GM12892 (cell line): Measurements from ENCODE around the gene ST6GALNAC2.
"Not testable (repeated sequence)": the region's sequence is repeated elsewhere in the genome, so short reads cannot be mapped to it uniquely, and the experiment has no call there.

Experiments
- DNase-seq: peaks from one replicate; pipeline ENCODE4 v3.0.0; 2011; ENCODE audit not compliant: insufficient read length
- FAIRE-seq: peaks from 2 replicates; lab custom pipeline; 2011; peaks lifted over from hg19 to GRCh38; lab: Jason Lieb, UNC
- POLR2A ChIP-seq: IDR thresholded peaks from 2 replicates; pipeline ENCODE4 v1.6.1; 2011; ENCODE audit warnings: low read depth, low read length, control low read depth
- POLR2AphosphoS5 ChIP-seq: IDR thresholded peaks from 2 replicates; pipeline ENCODE4 v1.6.1; 2011; ENCODE audit warnings: low read depth, low read length, control low read depth
- TAF1 ChIP-seq: IDR thresholded peaks from 2 replicates; pipeline ENCODE4 v1.6.1; 2011; ENCODE audit warnings: low read depth, mild to moderate bottlenecking, control low read depth, low read length, borderline replicate concordance

ST6GALNAC2 gene

GRCh38 chr17:76534831-76535732 is 50.6 kb downstream of the ST6GALNAC2 start:
- FAIRE-seq (no peak), DNase-seq (no peak)
- TF ChIP-seq POLR2A (no peak), POLR2AphosphoS5 (no peak), TAF1 (no peak)

DNA sequence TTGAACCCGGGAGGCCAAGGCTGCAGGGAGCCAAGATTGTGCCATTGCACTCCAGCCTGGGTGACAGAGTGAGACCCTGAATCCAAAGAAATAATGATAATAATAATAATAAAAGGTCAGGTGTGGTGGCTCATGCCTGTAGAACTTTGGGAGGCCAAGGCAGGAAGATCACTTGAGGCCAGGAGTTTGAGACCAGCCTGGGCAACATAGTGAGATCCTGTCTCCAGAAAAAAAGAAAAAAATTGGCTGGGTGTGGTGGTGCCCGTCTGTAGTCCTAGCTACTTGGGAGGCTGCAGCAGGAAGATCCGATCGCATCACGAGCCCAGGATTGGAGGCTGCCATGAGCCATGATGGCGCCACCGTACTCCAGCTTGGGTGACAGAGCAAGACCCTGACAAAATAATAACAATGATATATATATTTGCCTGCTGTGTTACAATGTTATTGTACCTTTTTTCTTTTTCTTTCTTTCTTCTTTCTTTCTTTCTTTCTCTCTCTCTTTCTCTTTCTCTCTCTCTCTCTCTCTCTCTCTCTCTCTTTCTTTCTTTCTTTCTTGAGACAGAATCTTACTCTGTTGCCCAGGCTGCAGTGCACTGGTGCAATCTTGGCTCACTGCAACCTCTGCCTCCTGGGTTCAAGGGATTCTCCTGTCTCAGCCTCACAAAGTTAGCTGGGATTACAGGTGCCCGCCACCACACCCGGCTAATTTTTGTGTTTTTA is 51.9 kb downstream of the ST6GALNAC2 start:
- not testable (repeated sequence) for FAIRE-seq, DNase-seq

DNA sequence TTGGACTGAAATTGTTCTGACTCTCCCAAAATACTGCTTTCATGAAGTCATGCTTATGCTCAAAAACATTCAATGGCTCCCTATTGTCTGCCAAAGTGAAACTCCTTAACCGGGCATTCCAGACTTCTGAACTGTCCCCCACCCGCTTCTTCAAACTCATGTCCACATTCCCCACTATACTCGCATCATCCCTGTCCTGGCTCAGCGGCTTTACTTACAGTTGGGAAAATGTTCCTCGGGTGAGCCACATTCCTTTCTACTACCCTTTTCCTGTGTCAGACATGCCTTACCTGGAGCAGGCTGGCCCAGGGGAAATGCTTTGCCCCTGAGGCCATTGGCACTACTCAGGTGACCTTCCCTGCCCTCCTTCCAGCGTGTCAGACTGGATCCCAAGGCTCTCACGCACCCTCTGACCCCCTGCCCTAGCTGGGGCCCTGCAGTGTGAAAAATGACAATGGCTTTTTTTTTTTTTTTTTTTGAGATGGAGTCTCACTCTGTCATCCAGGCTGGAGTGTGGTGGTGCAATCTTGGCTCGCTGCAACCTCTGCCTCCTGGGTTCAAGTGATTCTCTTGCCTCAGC is 53.5 kb downstream of the ST6GALNAC2 start:
- TF ChIP-seq TAF1 (no peak), POLR2AphosphoS5 (no peak), POLR2A (no peak)
- FAIRE-seq, result no peak
- no peak for DNase-seq

GRCh38 chr17:76531486-76532038 is 54.1 kb downstream of the ST6GALNAC2 start:
- TF ChIP-seq POLR2AphosphoS5 (no peak), POLR2A (no peak), TAF1 (no peak)
- DNase-seq (no peak), FAIRE-seq (no peak)

- TF ChIP-seq TAF1, result no peak
- TF ChIP-seq POLR2AphosphoS5, result no peak
- TF ChIP-seq POLR2A, result no peak
- DNase-seq, result no peak
- no peak for FAIRE-seq
These were observed 54.7 kb downstream of the ST6GALNAC2 start for GRCh38 chr17:76530811-76531485.

DNA sequence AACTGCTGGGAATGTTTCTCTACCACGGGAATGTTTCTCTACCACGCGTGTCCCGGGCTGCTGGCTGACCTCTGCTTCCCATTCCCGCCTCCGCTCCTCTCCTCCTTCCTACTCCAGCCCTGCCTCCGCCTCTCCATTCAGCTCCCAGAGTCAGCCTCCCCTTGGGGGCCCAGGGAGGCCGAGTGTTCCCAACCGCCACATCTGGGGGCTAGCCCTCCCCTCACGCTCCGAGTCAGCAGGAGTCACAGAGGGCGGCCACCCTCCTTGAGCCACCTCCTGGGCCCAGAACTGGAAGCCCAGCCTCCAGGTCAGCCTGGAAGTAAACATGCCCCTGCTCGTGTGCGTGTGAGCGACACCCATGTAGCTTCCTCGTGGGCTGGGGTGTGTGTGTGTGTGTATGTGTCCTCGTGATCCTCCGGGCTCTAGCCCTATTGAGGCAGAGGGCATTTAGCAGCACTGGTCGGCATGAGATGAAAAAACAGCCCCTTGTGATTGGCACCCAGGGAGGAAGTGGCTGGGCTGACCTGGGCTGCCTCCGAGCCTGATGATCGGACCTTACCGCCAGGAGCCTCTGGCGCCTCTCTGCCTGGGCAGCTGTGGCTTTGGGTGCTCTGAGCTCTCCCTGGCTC is 55.5 kb downstream of the ST6GALNAC2 start:
- DNase-seq (peak; percentile 5), FAIRE-seq (no peak)
- no peak for TF ChIP-seq TAF1
- no peak for TF ChIP-seq POLR2AphosphoS5

DNA sequence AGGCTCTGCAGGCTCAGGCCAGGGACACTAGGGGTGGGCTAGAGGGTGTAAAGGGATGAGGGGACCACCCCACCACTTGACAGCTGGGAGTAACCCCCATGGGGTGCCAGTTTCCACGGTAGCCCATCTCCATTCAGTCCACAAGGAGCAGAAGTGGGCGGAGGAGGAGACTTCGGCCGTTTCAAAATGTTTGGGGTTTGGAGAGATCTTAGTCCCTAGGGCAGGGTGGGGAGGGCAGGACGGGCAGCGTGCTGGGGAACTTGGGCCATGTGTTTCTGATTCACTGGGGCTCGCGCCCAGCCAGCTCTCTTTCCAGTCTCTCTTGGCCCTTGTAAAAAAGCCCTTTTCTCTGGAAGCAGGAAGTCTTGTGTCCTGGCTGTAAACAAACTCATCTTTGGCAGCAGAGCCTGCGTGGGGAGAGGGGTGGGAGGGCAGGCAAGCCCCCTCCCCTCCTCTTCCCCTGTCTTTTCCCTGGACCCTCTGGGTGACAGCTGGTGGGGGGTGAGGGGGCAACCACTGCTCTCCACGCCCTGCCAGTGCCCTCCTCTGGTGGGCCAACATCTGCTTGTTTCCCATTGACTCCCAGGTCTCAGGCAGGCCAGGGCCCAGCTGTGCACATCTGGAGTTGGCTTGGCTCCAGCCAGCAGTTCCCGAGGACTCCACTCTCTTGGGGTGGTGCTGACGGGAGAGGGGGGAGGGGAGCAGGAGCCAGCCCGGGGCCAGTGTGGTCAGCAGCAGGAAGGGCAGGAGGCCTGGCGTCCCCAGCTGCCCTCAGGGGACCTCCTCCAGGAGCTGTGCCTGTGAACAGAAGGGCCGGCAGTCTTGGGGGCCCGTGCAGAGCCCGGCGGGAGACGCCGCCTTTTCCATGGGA is 56.2 kb downstream of the ST6GALNAC2 start:
- no peak for FAIRE-seq
- TF ChIP-seq TAF1, result no peak
- no peak for TF ChIP-seq POLR2A
- TF ChIP-seq POLR2AphosphoS5, result no peak
- DNase-seq, result peak; percentile 11

DNA sequence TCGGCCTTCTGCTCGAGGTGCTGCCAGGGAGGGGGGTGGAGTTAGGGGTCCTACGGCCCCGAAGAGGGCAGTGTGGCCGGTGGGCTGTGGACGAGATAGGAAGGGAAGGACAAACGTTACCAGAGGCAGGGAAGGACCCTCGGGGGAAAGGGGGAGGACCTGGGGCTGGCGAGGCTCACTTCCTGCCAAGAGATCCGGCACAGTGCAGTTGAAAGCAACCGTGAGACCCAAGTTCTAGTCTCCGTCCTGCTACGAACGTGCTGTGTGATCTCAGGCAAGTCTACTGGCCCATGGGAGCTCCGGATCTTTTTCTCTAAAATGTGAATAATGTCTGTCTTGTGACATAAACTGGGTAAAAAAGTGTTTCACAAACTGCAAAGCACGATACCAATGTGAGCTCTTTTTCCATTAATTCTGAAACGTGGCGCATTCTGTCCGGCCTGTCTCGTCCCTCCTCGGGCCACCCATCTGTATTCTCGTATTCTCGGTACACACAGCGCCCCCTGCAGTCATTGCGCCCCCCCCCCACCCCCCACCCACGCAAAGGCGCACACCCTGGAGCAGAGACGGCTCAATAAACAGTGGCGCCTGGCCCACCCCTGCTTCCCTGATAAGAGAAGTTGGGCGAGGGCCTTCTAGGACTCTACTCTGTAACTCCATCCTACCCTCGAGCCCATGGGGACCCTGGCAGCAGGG is 57.0 kb downstream of the ST6GALNAC2 start:
- DNase-seq, result peak; percentile 32
- TF ChIP-seq POLR2A (no peak), POLR2AphosphoS5 (no peak), TAF1 (no peak)
- FAIRE-seq, result no peak

DNA sequence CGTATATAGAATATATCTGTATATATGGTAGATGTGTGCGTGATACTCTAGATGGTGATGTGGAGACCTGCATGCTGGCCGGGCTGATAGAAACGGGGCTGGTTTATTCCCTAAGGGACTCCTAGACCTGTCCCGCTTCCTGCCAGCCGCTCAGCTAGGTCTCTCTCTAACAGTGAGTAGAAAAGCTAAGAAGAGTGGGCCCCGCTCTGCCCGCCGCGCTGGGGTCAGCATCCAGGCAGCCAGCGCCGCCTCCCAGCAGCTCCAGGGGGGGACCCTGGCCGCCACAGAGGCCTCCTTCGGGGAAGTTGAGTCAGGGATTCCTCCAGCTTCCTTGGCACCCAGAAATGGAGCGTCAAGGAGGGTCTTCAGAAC is 57.5 kb downstream of the ST6GALNAC2 start:
- FAIRE-seq, result no peak
- TF ChIP-seq POLR2A (no peak), POLR2AphosphoS5 (no peak), TAF1 (no peak)
- DNase-seq, result peak; percentile 28
